Peyer's patch (tissue), 4 donors: ENCODE results near the gene AK8.

Source experiments
- CTCF ChIP-seq, 6 experiments: fragments of 450-650 bp in 4 of 6; fragments of 200-600 bp in 2 of 6; sonication (generic) in 1 of 6; IDR thresholded peaks; one replicate each; pipeline ENCODE4 v1.5.1; 2017 to 2019; ENCODE audit warnings: antibody characterized with exemption in 6 of 6, mild to moderate bottlenecking in 3 of 6, moderate library complexity in 1 of 6
- POLR2A ChIP-seq, 2 donors: fragments of 450-650 bp; IDR thresholded peaks; one replicate each; pipeline ENCODE4 v1.5.1; 2017; ENCODE audit warnings: antibody characterized with exemption in 2 of 2, mild to moderate bottlenecking in 2 of 2, moderate library complexity in 2 of 2

DNA sequence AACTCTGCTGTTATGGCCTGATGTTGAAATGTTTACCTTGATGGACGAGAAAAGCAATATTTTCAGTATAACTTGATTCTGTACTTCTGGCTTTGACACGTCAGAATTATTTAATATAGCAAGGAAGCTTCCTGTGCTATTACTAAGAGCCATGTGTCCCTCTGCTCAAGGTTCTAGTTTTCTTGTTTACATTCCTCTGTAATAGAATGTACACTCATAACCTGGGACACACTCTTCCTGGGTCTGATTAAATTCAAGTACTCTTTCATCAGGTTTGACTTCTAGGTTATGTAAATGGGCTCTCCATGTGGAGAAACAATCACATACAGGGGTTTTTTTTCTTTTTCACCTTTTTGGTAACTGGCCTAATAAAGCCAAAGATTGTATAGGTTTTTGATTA lies 174.7 kb downstream of the AK8 start:
- TF ChIP-seq CTCF (IDR thresholded peaks at IDR 0.05) (no peak), POLR2A (IDR thresholded peaks at IDR 0.05) (no peak)
